Stimulated activated naive B cell treated with anti-CD40 and anti-IgM and Interleukin-4, amounts not matched to agents 10 μg/mL and 1 μg/mL and 100 μg/mL, for 72 hours (primary cell): ENCODE measurements around the gene SRRM2.

Experiments used
- ATAC-seq, 2 donors: fragments of 150-1000 bp; cut with Tn5 transposase; replicated peaks; 2 replicates each; pipeline ENCODE4 v1.10.0; 2021; ENCODE audit warnings: moderate library complexity in 1 of 2
- DNase-seq: peaks from one replicate; pipeline ENCODE4 v3.0.0; 2021
- H3K27ac Mint-ChIP-seq: one replicate; pipeline ENCODE4 v1.8.0; 2022; ENCODE audit warnings: mild to moderate bottlenecking, mixed read lengths
- H3K27me3 Mint-ChIP-seq, 2 donors: one replicate each; pipeline ENCODE4 v1.8.0; 2022; ENCODE audit warnings: mixed read lengths in 2 of 2
- H3K36me3 Mint-ChIP-seq, 2 donors: one replicate each; pipeline ENCODE4 v1.8.0; 2022; ENCODE audit warnings: mixed read lengths in 2 of 2, mild to moderate bottlenecking in 1 of 2
- H3K4me1 Mint-ChIP-seq, 2 donors: one replicate each; pipeline ENCODE4 v1.8.0; 2022; ENCODE audit warnings: mixed read lengths in 2 of 2, mild to moderate bottlenecking in 1 of 2
- H3K4me3 Mint-ChIP-seq, 2 donors: one replicate each; pipeline ENCODE4 v1.8.0; 2022; ENCODE audit warnings: mild to moderate bottlenecking in 2 of 2, mixed read lengths in 2 of 2, moderate library complexity in 1 of 2
- H3K9me3 Mint-ChIP-seq, 2 donors: one replicate each; pipeline ENCODE4 v1.8.0; 2022; ENCODE audit warnings: mixed read lengths in 2 of 2, mild to moderate bottlenecking in 1 of 2

Gene SRRM2

GRCh38 chr16:2752850-2753732 lies 653 bp downstream of the SRRM2 start:
- Mint-ChIP-seq H3K27ac (peak overlapping the region; percentile 100), H3K4me1 (peaks cover 38 to 57% of the 10 kb centered on the region in 2 donors), H3K36me3 (peaks cover 58 to 72% of the 10 kb centered on the region in 2 donors), H3K27me3 (no peaks in the 10 kb centered on the region), H3K9me3 (peaks cover 0 to 4% of the 10 kb centered on the region in 2 donors), H3K4me3 (peak overlapping the region; percentile 86 to 98)
- ATAC-seq (peak; percentile 55 to 59), DNase-seq (no peak)

- Mint-ChIP-seq H3K9me3 (peaks cover 0 to 4% of the 10 kb centered on the region in 2 donors), H3K36me3 (peaks cover 63 to 78% of the 10 kb centered on the region in 2 donors), H3K4me3 (peak overlapping the region; percentile 86 to 98), H3K27me3 (no peaks in the 10 kb centered on the region), H3K27ac (peak overlapping the region; percentile 95), H3K4me1 (peaks cover 38 to 63% of the 10 kb centered on the region in 2 donors)
- no peak for ATAC-seq
- DNase-seq: no peak
Observed at GRCh38 chr16:2753733-2754020, 1.2 kb downstream of the SRRM2 start.

- no peaks in the 10 kb centered on the region for H3K27me3 Mint-ChIP-seq
- peak overlapping the region; percentile 95 for H3K27ac Mint-ChIP-seq
- H3K4me3 Mint-ChIP-seq: peak overlapping the region; percentile 86 to 98
- DNase-seq: no peak
- peaks cover 67 to 80% of the 10 kb centered on the region in 2 donors for H3K36me3 Mint-ChIP-seq
- H3K4me1 Mint-ChIP-seq: peaks cover 41 to 78% of the 10 kb centered on the region in 2 donors
- ATAC-seq: no peak
- peaks cover 0 to 4% of the 10 kb centered on the region in 2 donors for H3K9me3 Mint-ChIP-seq
Observed at GRCh38 chr16:2755158-2755557, 2.7 kb downstream of the SRRM2 start.

GRCh38 chr16:2756288-2757015 lies 4.0 kb downstream of the SRRM2 start:
- Mint-ChIP-seq H3K36me3 (peaks cover 74 to 84% of the 10 kb centered on the region in 2 donors), H3K4me1 (peaks cover 42 to 83% of the 10 kb centered on the region in 2 donors), H3K4me3 (peak overlapping the region; percentile 0 to 5), H3K27ac (peak overlapping the region; percentile 49), H3K27me3 (no peaks in the 10 kb centered on the region), H3K9me3 (peaks cover 0 to under 1% of the 10 kb centered on the region in 2 donors)
- ATAC-seq (no peak), DNase-seq (no peak)

- no peak overlapping the region for H3K4me3 Mint-ChIP-seq
- DNase-seq: no peak
- no peaks in the 10 kb centered on the region for H3K27me3 Mint-ChIP-seq
- H3K9me3 Mint-ChIP-seq: no peaks in the 10 kb centered on the region
- ATAC-seq: no peak
- peak overlapping the region; percentile 68 for H3K27ac Mint-ChIP-seq
- peaks cover 40 to 85% of the 10 kb centered on the region in 2 donors for H3K4me1 Mint-ChIP-seq
- peaks cover 80 to 90% of the 10 kb centered on the region in 2 donors for H3K36me3 Mint-ChIP-seq
Observed at GRCh38 chr16:2757344-2757743, 4.9 kb downstream of the SRRM2 start.

GRCh38 chr16:2761472-2761871 lies 9.0 kb downstream of the SRRM2 start:
- H3K36me3 Mint-ChIP-seq: peaks cover 86 to 97% of the 10 kb centered on the region in 2 donors
- ATAC-seq (no peak), DNase-seq (no peak)
- peaks cover 24 to 80% of the 10 kb centered on the region in 2 donors for H3K4me1 Mint-ChIP-seq
- no peaks in the 10 kb centered on the region for H3K27me3 Mint-ChIP-seq
- no peak overlapping the region for H3K4me3 Mint-ChIP-seq
- peak overlapping the region; percentile 33 for H3K27ac Mint-ChIP-seq
- no peaks in the 10 kb centered on the region for H3K9me3 Mint-ChIP-seq

GRCh38 chr16:2761886-2762583 lies 9.6 kb downstream of the SRRM2 start:
- no peak for ATAC-seq
- Mint-ChIP-seq H3K36me3 (peaks cover 85 to 97% of the 10 kb centered on the region in 2 donors), H3K4me3 (peak overlapping the region in 1 of 2 donors; percentile 30), H3K27ac (peak overlapping the region; percentile 67), H3K4me1 (peaks cover 22 to 79% of the 10 kb centered on the region in 2 donors), H3K9me3 (no peaks in the 10 kb centered on the region), H3K27me3 (no peaks in the 10 kb centered on the region)
- DNase-seq: no peak

- H3K4me3 Mint-ChIP-seq: no peak overlapping the region
Observed at GRCh38 chr16:2762711-2763110, 10.3 kb downstream of the SRRM2 start.

GRCh38 chr16:2763173-2763572 lies 10.7 kb downstream of the SRRM2 start:
- Mint-ChIP-seq H3K4me1 (peaks cover 22 to 68% of the 10 kb centered on the region in 2 donors), H3K27ac (peak overlapping the region; percentile 59), H3K27me3 (no peaks in the 10 kb centered on the region), H3K9me3 (no peaks in the 10 kb centered on the region), H3K4me3 (no peak overlapping the region), H3K36me3 (peaks cover 82 to 94% of the 10 kb centered on the region in 2 donors)
- no peak for DNase-seq
- ATAC-seq: no peak

More at GRCh38 chr16:2762711-2763110, 10.3 kb downstream of the SRRM2 start:
- peaks cover 81 to 94% of the 10 kb centered on the region in 2 donors for H3K36me3 Mint-ChIP-seq
- peaks cover 21 to 72% of the 10 kb centered on the region in 2 donors for H3K4me1 Mint-ChIP-seq
- DNase-seq (no peak), ATAC-seq (no peak)
- no peaks in the 10 kb centered on the region for H3K27me3 Mint-ChIP-seq
- no peaks in the 10 kb centered on the region for H3K9me3 Mint-ChIP-seq
- peak overlapping the region; percentile 67 for H3K27ac Mint-ChIP-seq

- ATAC-seq (no peak), DNase-seq (no peak)
- Mint-ChIP-seq H3K27ac (peak overlapping the region; percentile 14), H3K36me3 (peaks cover 82 to 91% of the 10 kb centered on the region in 2 donors), H3K4me1 (peaks cover 26 to 64% of the 10 kb centered on the region in 2 donors), H3K27me3 (no peaks in the 10 kb centered on the region), H3K4me3 (no peak overlapping the region), H3K9me3 (no peaks in the 10 kb centered on the region)
Observed at GRCh38 chr16:2764718-2765117, 12.3 kb downstream of the SRRM2 start.

- H3K9me3 Mint-ChIP-seq: no peaks in the 10 kb centered on the region
- H3K4me3 Mint-ChIP-seq: peak overlapping the region in 1 of 2 donors; percentile 6
Observed at GRCh38 chr16:2765462-2766404, 13.3 kb downstream of the SRRM2 start.

GRCh38 chr16:2766430-2767139 lies 14.1 kb downstream of the SRRM2 start:
- no peak overlapping the region for H3K4me3 Mint-ChIP-seq
- ATAC-seq: no peak
- H3K9me3 Mint-ChIP-seq: no peaks in the 10 kb centered on the region
- H3K27me3 Mint-ChIP-seq: no peaks in the 10 kb centered on the region
- peak overlapping the region; percentile 80 for H3K27ac Mint-ChIP-seq
- no peak for DNase-seq
- H3K36me3 Mint-ChIP-seq: peaks cover 74 to 89% of the 10 kb centered on the region in 2 donors
- peaks cover 25 to 52% of the 10 kb centered on the region in 2 donors for H3K4me1 Mint-ChIP-seq

More at GRCh38 chr16:2765462-2766404, 13.3 kb downstream of the SRRM2 start:
- H3K27me3 Mint-ChIP-seq: no peaks in the 10 kb centered on the region
- DNase-seq: no peak
- peaks cover 24 to 58% of the 10 kb centered on the region in 2 donors for H3K4me1 Mint-ChIP-seq
- ATAC-seq: no peak
- peaks cover 78 to 89% of the 10 kb centered on the region in 2 donors for H3K36me3 Mint-ChIP-seq
- peak overlapping the region; percentile 80 for H3K27ac Mint-ChIP-seq
